HG03039 (cell line): ENCODE measurements around the gene HLF.
A peak's percentile ranks its signal among the peaks of the same experiment; 100 is the strongest.
"Not testable (repeated sequence)": the region's sequence is repeated elsewhere in the genome, so short reads cannot be mapped to it uniquely, and the experiment has no call there.

Source experiments
- ATAC-seq: cut with Tn5 transposase; IDR thresholded peaks from one replicate; pipeline ENCODE4 v1.9.1; 2021; ENCODE audit warnings: mild to moderate bottlenecking, moderate library complexity; ENCODE audit not compliant: unreplicated experiment

HLF gene

DNA sequence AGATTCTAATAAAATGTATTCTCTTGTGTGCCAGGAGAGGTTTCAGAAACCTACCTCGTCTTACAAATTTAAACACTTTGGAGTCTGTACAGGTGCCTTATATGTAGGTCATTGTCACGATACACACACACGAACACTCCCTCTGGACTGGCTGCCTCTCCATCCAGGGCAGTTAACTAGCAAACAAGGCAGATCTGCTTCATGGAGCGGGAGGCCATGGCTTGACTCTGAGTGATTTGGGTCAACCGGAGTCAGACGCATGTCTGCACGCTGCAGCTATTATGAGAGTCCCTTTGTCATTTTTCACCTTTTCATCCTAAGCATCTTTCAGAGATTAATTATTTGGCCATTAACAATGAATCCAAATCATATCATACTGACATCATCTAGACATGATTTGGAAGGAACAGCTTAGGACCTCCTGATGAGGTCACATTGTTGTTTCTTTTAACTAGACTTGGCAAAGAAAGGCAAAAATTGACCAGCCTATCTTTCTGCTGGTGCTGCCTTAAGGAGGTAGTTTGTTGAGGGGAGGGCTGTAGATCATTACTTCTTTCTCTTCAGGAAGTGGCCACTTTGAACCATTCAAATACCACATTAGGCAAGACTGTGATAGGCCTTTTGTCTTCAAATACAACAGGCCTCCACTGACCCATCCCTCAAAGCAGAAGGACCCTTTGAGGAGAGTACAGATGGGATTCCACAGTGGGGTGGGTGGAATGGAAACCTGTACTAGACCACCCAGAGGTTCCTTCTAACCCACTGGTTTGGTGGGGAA, 58.9 kb downstream of the HLF start:
- ATAC-seq, result no peak

DNA sequence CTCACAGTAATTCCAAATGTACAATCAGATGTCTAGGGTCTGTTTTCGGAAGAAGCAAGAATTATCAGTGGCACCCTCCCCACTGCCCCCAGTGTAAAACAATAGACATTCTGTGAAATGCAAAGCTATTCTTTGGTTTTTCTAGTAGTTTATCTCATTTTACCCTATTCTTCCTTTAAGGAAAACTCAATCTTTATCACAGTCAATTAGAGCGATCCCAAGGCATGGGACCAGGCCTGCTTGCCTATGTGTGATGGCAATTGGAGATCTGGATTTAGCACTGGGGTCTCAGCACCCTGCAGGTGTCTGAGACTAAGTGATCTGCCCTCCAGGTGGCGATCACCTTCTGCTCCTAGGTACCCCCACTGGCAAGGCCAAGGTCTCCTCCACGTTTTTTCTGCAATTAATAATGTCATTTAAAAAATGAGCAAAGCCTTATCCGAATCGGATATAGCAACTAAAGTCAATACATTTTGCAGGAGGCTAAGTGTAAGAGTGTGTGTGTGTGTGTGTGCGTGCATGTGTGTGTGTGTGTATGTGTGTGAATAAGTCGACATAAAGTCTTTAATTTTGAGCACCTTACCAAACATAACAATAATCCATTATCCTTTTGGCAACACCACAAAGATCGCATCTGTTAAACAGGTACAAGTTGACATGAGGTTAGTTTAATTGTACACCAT, 59.7 kb downstream of the HLF start:
- ATAC-seq, result no peak

GRCh38 chr17:55325406-55325805, 60.6 kb downstream of the HLF start:
- ATAC-seq, result no peak

DNA sequence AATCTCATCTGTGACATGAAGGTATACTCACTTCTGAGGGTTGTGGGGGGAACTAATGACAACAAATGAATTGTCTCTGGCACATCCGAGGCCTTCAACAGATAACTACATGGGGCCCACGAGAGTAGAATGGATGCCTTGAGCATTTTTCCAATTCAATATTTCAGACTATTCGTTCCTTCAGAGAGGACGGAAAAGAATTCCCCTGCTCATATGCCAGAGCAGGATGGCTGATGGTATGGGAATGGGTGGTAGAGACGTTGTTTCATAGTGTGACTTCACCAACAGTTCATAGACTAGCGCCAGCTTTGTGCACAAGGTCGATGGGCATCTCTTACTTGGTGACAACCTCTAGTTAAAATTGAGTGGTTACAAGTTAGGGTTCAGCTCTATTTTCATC, 61.3 kb downstream of the HLF start:
- ATAC-seq, result no peak

DNA sequence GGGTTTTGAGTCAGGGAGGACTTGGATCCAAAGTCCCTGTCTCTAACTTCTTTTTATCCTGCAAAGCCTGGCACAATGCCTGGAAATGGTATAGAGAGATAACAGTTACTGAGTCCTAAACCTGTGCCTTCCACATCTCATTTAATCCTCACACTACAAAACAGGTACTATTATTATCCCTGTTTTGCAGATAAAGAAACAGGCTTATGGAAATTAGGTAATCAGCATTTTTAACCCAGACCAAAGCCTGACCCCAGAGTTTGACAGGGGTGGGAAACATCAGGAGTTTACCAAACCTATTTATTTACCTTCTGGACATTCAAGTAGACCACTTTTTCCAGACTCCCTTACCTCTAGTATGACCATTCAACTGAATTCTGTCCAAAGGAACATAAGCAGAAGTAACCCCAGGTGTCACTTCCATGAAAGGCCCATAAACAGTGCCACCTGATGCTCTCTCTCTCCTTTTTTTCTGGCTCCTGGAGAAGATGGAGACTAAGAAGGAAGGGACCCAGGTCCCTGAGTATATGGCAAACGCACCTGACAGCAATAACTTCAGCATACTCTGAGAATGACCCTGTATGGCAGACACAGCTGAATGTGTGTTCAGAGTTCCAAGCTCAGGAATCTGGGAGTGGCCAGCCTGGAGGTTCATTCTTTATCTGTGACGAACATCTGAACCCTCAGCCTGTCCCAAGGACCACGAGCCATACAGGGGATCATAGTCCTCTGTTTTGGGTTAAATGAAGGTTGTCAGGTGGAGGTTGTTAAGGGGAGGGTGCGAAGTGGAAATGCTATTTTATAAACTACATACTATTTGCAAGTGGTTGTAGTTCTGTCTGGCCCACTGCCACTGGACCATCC, 62.7 kb downstream of the HLF start:
- no peak for ATAC-seq

DNA sequence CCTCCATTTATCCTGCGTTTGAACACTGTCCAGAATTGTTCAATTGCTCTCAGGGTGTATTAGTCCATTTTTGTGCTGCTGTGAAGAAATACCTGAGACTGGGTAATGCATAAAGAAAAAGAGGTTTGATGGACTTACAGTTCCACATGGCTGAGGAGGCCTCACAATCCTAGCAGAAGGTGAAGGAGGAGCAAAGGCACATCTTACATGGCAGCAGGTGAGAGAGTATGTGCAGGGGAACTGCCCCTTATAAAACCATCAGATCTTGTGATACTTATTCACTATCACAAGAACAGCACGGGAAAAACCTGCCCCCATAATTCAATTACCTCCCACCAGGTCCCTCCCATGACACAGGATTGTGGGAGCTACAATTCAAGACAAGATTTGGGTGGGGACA, 63.8 kb downstream of the HLF start:
- not testable (repeated sequence) for ATAC-seq

GRCh38 chr17:55330344-55330933, 65.7 kb downstream of the HLF start:
- ATAC-seq, result no peak

DNA sequence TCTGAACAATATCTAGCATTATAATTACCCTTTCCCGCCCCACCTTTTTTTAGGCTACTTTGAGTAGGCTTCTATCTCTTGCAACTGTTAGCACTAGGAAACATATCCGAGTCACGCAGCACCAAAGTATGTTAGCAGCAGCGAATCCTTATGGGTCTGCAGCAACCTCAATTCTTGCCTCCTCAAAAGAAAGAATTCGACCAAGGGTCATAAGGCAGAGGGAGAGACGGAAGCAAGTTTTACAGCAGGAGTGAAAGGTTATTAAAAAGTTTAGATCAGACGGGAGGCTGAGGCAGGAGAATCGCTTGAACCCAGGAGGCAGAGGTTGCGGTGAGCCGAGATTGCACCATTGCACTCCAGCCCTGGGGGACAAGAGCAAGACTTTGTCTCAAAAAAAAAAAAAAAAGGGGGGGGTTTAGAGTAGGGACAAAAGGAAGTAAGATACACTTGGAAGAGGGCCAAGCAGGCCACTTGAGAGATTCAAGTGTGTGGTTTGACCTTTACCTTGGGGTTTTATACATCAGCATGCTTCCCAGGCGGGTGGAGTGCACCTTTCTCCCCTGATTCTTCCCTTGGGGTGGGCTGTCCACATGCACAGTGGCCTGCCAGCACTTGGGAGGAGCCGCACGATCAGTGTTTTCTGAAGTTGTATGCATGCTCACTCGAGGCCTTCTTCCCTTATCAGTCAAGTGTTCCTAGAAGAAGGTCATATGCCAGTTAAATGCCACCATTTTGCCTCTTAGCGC, 67.7 kb downstream of the HLF start:
- ATAC-seq, result no peak

DNA sequence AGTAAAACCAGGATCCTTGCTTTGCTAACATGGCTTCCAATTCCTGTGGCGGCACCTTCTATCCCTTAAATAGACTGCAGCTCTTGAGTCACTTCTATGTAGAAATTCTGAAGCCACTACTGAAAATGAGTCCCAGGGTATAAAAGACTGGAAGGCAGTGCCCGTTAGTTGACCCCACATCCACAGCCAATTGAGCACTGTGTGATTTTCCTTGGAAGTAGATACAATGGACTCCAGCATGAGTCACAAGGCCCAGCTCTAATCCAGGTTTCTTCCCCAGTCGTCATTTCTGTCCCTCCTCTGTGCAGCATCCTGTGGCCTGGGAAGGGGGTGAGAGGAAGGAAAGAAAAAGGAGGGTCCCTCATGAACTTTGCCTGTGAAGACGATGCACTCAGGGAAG, 69.5 kb downstream of the HLF start:
- ATAC-seq, result no peak

GRCh38 chr17:55334881-55335540, 70.3 kb downstream of the HLF start:
- no peak for ATAC-seq

GRCh38 chr17:55335625-55336024, 70.9 kb downstream of the HLF start:
- no peak for ATAC-seq

DNA sequence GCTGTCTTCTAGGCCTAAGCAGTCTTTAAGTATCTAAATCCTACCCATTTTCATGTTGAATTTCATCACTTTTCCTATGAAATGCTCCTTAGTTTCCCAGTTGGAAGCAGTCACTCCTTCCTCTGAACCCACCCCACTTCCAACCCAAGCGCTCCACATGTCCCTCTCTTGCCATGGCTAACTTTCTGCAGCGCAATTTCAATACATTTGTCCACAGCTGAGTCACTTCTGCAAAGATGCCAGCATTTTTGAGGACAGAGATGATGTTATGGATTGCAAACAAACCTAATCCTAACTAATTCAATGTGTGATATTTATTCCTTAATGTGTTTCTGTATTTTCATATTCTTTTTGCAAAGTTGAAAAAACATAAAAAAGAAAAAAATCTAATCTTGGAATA, 71.7 kb downstream of the HLF start:
- ATAC-seq, result no peak

GRCh38 chr17:55340176-55340575, 75.4 kb downstream of the HLF start:
- ATAC-seq, result no peak

DNA sequence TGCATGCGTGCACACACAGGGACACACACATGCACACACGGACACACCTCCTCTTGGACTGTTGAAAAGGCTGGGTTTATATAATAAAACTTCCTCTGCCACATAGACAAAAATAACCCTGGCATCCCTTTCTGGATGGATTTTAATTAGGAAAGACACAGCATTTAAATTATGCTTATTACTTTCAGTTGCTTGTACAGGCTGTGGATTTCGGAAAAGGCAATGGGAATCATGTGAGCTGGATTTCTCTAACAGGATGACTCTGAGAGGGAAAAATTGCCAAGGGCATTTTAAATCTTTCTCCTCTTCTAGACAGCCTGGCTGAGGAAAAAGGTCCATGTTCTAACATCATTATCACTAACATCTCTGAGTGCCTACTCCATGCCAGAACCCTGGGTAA, 75.9 kb downstream of the HLF start:
- no peak for ATAC-seq

- ATAC-seq, result peak; percentile 73
Measured at GRCh38 chr17:55341432-55341831, 76.7 kb downstream of the HLF start.

DNA sequence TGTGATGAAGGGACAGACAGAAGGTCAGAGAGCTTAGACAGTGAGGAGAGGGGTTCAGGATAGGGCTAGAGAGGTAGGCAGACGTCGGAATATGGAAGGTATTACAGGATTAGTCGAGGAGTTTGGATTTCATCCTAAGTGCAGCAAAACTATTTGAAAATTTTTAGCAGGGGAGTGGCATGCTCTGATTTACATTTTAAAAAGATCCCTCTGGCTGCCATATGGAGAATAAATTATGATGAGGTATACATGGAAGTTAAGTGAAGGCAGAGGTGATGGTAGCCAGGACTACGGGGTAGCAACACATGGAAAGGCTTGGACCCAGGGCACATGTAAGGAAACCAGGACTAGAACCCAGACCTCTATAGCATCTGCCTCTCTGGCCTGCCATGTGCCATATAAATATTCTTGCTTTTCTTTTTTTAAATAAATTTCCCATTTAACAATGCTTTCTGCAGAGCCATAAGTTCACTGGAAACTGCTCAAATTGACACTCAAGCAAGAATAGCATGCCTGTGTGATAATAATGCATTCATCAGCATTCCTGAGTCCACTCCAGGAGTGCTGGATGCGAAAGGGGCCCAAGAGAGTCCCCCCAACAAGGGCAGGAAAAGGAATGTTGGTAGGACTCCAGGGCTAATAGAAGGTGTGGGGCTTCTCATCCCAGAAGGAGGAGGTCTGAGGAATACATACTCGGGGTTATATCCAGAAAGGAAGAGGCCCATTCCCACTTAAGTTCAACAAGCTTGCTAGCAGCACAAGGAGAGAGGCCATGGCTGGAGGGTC, 78.2 kb downstream of the HLF start:
- ATAC-seq, result no peak

- ATAC-seq, result no peak
Measured at GRCh38 chr17:55343900-55344513, 79.2 kb downstream of the HLF start.

GRCh38 chr17:55344514-55344997, 79.8 kb downstream of the HLF start:
- ATAC-seq, result no peak

DNA sequence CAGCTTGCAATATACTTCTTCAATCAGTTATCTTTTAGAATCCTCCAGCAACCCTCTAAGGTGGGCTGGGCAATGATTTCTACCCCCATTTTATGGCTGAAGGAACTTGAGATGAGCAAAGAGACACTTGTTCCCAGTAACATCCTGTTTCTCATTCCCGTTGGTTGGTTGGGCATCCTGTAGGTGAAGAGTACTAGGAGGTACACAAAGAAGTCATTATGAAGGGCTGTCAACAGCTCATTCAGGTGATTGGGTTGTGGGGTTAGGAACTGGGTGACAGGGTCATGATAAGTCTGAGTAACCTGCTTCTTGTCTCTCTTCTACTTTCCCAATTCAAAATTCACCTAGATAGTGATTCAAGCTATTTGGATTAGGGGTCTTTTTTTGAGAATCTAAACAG, 80.4 kb downstream of the HLF start:
- ATAC-seq, result no peak
